Measurements from ENCODE around the gene IL11RA. TPM values are rescaled to one million over a fixed set of nuclear protein-coding genes. Genes with fewer than 3 reads are reported as not detected.

IL11RA gene
- total and polyA plus RNA-seq, 3 donors from 2014 or later = 28.7 to 58.0 (median 39.8) TPM

DNA sequence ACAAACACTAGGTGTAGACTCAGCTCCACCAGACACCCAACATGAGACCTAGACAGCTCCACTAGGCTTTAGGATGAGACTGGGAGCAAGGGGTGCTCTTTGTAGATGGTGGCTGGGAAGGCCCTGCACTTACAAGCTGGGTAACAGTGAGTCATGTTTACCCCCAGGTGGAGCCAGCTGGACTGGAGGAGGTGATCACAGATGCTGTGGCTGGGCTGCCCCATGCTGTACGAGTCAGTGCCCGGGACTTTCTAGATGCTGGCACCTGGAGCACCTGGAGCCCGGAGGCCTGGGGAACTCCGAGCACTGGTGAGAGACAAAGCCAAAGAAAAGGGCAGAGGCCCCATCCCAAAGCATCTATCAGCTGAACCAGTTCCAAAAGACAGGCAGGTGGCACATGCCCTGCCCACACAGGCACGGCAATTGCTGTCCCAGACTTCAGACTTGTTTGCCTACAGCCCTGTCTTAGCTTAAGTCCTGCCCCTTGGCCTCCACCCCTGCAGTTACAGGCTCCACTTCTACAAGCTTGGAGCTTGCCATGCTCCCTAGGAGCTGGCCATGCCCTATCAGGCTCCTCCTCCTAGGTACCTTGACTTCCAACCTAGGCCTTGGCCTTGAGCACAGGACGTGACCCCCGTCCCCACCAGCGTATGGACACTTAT is 7.7 kb downstream of the IL11RA start:
- TF ChIP-seq POLR2A (IDR thresholded peaks at IDR 0.05) (no peak), CTCF (IDR thresholded peaks at IDR 0.05) (no peak)
- H3K36me3 ChIP-seq (ENCODE audit: low read depth, missing control alignments) = no peaks in the 10 kb centered on the region
- intact Hi-C loops (cut with DNase I; ENCODE audit: low total_unique reads) = no loop called here
- no peak for DNase-seq
- no peak overlapping the region for H3K27ac ChIP-seq
- no peaks in the 10 kb centered on the region for H3K9me3 ChIP-seq
- 91 to 96% methylated on average over 5 to 8 of the region's 8 CpGs for WGBS, 2 donors
- H3K4me3 ChIP-seq = no peak overlapping the region
- H3K4me1 ChIP-seq = peaks cover 14% of the 10 kb centered on the region
- H3K27me3 ChIP-seq = no peaks in the 10 kb centered on the region

DNA sequence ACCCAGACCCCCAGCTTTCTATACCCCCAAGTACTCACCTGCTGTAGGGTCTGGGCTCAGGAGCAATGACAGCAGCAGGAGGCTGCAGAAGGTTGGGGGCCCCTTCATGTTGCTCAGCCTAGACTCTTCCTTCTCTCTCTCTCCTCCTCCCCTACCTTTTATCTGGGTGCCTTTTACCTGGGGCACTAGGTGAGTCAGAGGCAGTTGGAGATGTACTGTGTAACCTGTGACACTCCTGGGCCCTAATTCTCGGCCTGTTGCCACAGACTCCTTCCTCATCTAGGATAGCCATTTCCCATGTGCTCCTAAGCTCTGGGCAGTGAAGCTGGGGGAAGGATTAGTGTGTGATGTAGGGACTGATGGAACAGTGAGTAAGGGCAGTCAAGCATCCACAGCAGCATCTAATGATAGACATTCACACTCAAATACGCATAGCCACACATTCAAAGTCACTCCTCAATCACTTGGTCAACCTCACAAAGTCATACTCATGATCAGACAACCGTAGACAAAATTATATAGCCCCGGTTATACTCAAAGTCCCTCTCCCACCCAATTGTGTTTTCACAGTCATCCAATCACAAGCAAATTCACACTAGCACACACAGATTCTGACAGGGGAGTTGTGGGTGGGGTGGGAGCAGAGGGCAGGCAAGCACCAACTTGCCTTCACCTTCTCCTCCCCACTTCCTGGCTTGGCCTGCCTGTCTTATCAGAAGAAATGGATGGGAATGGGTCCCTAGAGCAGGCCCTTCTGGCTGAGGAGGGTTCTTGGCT is 10.7 kb downstream of the IL11RA start, which contains the start of gene CCL27:
TSS of gene CCL27 (minus strand) at position 132 of the 777 bp plus-strand sequence. CDS start at position 108, 24 bp downstream.
- H3K27me3 ChIP-seq = no peaks in the 10 kb centered on the region
- WGBS, 2 donors = 90 to 91% methylated on average over 4 of the region's 4 CpGs
- no peak within 1 kb of the TSS for H3K4me3 ChIP-seq
- no peak for DNase-seq
- no peak within 1 kb of the TSS for H3K27ac ChIP-seq
- H3K4me1 ChIP-seq = peaks cover 16% of the 10 kb centered on the region
- TF ChIP-seq CTCF (IDR thresholded peaks at IDR 0.05) = no peak
- no peak for TF ChIP-seq POLR2A (IDR thresholded peaks at IDR 0.05)
- no peaks in the 10 kb centered on the region for H3K36me3 ChIP-seq (ENCODE audit: low read depth, missing control alignments)
- H3K9me3 ChIP-seq = no peaks in the 10 kb centered on the region
- intact Hi-C loops (cut with DNase I; ENCODE audit: low total_unique reads) = no loop called here

DNA sequence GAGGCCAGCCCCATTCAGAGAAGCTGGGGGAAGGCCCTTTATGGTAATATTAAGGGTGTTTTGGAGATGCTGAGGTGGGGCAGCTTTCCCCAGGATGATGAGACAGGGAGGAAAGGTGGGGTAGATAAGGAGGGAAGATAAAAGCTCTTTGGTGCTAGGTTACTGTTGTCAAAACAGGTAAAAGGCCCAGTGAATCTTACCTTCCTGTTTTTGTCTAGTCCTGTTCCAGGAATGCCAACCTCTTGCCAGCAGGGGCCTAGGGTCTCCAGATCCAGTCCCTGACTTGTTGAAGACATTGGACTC is 11.3 kb downstream of the IL11RA start:
- intact Hi-C loops (cut with DNase I; ENCODE audit: low total_unique reads) = no loop called here
- Histone ChIP-seq H3K27me3 (no peaks in the 10 kb centered on the region), H3K4me3 (no peak overlapping the region), H3K36me3 (ENCODE audit: low read depth, missing control alignments) (no peaks in the 10 kb centered on the region), H3K4me1 (peaks cover 16% of the 10 kb centered on the region), H3K9me3 (no peaks in the 10 kb centered on the region), H3K27ac (no peak overlapping the region)
- no peak for DNase-seq
- TF ChIP-seq CTCF (IDR thresholded peaks at IDR 0.05) = no peak

DNA sequence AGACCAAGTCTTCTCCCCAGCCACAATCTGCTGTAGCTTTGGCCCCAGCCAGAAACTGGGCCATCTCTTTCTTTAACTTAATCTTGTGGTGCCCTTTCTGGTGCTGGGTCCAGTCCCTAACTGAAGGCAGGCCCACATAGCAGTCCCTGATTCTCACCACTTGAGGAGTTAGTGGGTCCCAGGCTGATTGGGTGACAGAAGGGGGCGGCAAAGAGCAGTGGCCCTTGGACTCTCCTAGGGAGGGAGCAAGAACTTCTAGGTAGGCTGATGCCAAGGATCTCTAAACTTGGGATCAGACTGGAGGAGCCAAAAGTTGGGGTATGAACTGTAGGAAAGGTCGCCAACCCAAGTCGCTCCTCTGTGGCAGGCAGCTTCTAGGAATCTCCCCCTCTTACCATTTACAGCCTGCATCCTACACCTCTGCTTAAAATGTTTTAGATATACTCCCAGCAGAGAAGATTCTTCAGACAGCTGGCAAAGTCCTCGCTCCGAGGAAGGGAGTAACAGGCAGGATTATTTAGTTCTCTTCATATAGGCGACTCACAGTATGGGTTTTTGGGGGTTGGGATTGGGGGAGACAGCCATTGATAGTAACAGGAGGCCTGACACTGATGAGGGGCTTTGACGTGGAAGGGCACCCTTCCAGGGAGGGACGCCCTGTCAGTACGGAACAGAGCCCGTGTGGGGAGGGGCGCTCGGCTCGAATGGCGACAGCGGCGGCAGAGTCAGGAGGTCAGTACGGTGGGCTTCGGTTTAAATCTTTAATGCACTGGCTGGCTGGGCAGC is 12.5 kb downstream of the IL11RA start:
- TF ChIP-seq POLR2A (IDR thresholded peaks at IDR 0.05) = no peak
- peak; percentile 56 to 83 (median 68) for TF ChIP-seq CTCF (IDR thresholded peaks at IDR 0.05)
- Histone ChIP-seq H3K27me3 (no peaks in the 10 kb centered on the region), H3K27ac (peak overlapping the region; percentile 98 to 100), H3K4me3 (peak overlapping the region; percentile 77 to 91), H3K36me3 (ENCODE audit: low read depth, missing control alignments) (no peaks in the 10 kb centered on the region), H3K4me1 (peaks cover 16% of the 10 kb centered on the region), H3K9me3 (no peaks in the 10 kb centered on the region)
- DNase-seq = peak; percentile 92
- intact Hi-C loops (cut with DNase I; ENCODE audit: low total_unique reads) = no loop called here
- WGBS, 2 donors = 12 to 26% methylated on average over 9 to 18 of the region's 18 CpGs
